IMR-90 (cell line): ENCODE results near the gene POLRMT. TPM values are rescaled to one million over a fixed set of nuclear protein-coding genes. Genes with fewer than 3 reads are reported as not detected.

Source experiments
- ATAC-seq: fragments of 200-7000 bp; cut with Tn5 transposase; 2 replicates; pipeline ENCODE4 v1.9.1; 2020; ENCODE audit warnings: low read depth, mild to moderate bottlenecking, moderate library complexity
- BruUV-seq: library from RNA; stranded (reverse); fragments of 400-500 nt; replicated peaks from 2 replicates; lab custom pipeline; 2021; lab: Mats Ljungman, UMichigan
- CTCF ChIA-PET: fragments of 300-600 bp; formaldehyde crosslinking; extraction: SDS; loops from one replicate; lab custom pipeline; 2021; ENCODE audit warnings: antibody characterized with exemption; lab: Yijun Ruan, JAX
- POLR2A ChIA-PET: fragments of 300-600 bp; sonication (Branson Sonifier 250); formaldehyde crosslinking; loops from one replicate; lab custom pipeline; 2022; ENCODE audit warnings: antibody characterized with exemption; ENCODE audit not compliant: unreplicated experiment; lab: Charles Lee
- DNase-seq: peaks from one replicate; pipeline ENCODE4 v3.0.0; 2013
- H2AFZ ChIP-seq: replicated peaks from 2 replicates; pipeline ENCODE3; 2013; ENCODE audit warnings: low read length, mild to moderate bottlenecking; ENCODE audit not compliant: poor library complexity
- H2AK5ac ChIP-seq: 2 replicates; pipeline ENCODE4 v1.6.1; 2013; ENCODE audit warnings: low read depth, low read length, inconsistent platforms
- H2AK9ac ChIP-seq: replicated peaks from 2 replicates; pipeline ENCODE3; 2013; ENCODE audit warnings: mild to moderate bottlenecking, low read depth, low read length, moderate library complexity; ENCODE audit not compliant: poor library complexity
- H2BK120ac ChIP-seq: 2 replicates; pipeline ENCODE4 v1.6.1; 2013; ENCODE audit warnings: low read depth, low read length, inconsistent platforms
- H2BK15ac ChIP-seq: 3 replicates; pipeline ENCODE4 v1.6.1; 2013; ENCODE audit warnings: low read depth, low read length, inconsistent platforms
- H2BK20ac ChIP-seq: 2 replicates; pipeline ENCODE4 v1.6.1; 2013; ENCODE audit warnings: low read depth, mild to moderate bottlenecking, inconsistent platforms, low read length, moderate library complexity
- H2BK5ac ChIP-seq: 2 replicates; pipeline ENCODE4 v1.6.1; 2013; ENCODE audit warnings: mild to moderate bottlenecking, low read depth, low read length, inconsistent platforms; ENCODE audit not compliant: poor library complexity, severe bottlenecking
- H3K14ac ChIP-seq: replicated peaks from 2 replicates; pipeline ENCODE4 v1.6.1; 2013; ENCODE audit warnings: low read depth, low read length, inconsistent platforms
- H3K18ac ChIP-seq: 2 replicates; pipeline ENCODE4 v1.6.1; 2013; ENCODE audit warnings: low read depth, low read length, control low read depth
- H3K23ac ChIP-seq: 2 replicates; pipeline ENCODE4 v1.6.1; 2013; ENCODE audit warnings: low read depth, low read length, inconsistent platforms
- H3K27ac ChIP-seq: 2 replicates; pipeline ENCODE4 v1.5.1; 2013; ENCODE audit warnings: mild to moderate bottlenecking, control low read depth, low read length; ENCODE audit not compliant: insufficient read depth
- H3K27me3 ChIP-seq: 2 replicates; pipeline ENCODE4 v1.6.1; 2013; ENCODE audit warnings: low read length; ENCODE audit not compliant: control insufficient read depth, insufficient read depth
- H3K36me3 ChIP-seq: 2 replicates; pipeline ENCODE4 v1.6.1; 2013; ENCODE audit warnings: low read length, mixed read lengths; ENCODE audit not compliant: control insufficient read depth, insufficient read depth
- H3K4ac ChIP-seq: 2 replicates; pipeline ENCODE4 v1.6.1; 2013; ENCODE audit warnings: low read depth, low read length, inconsistent platforms
- H3K4me1 ChIP-seq: 2 replicates; pipeline ENCODE4 v1.6.1; 2013; ENCODE audit warnings: low read length, mixed read lengths; ENCODE audit not compliant: control insufficient read depth, insufficient read depth
- H3K4me2 ChIP-seq: 2 replicates; pipeline ENCODE4 v1.6.1; 2013; ENCODE audit warnings: low read depth, mild to moderate bottlenecking, control low read depth, low read length, moderate library complexity
- H3K4me3 ChIP-seq: 2 replicates; pipeline ENCODE4 v1.5.1; 2013; ENCODE audit warnings: low read depth, mild to moderate bottlenecking, control low read depth, low read length, moderate library complexity; ENCODE audit not compliant: insufficient read depth
- H3K56ac ChIP-seq: 2 replicates; pipeline ENCODE4 v1.6.1; 2013; ENCODE audit warnings: low read length, inconsistent platforms; ENCODE audit not compliant: insufficient read depth; ENCODE audit errors: extremely low read depth
- H3K79me1 ChIP-seq, 2 experiments: 2 replicates each; pipeline ENCODE4 v1.6.1; 2013; ENCODE audit warnings: low read length in 2 of 2, inconsistent platforms in 1 of 2, low read depth in 1 of 2
- H3K9ac ChIP-seq: 2 replicates; pipeline ENCODE4 v1.6.1; 2013; ENCODE audit warnings: low read depth, low read length, control low read depth
- H3K9me1 ChIP-seq: 2 replicates; pipeline ENCODE4 v1.6.1; 2013; ENCODE audit warnings: low read length, inconsistent platforms; ENCODE audit not compliant: insufficient read depth
- H3K9me3 ChIP-seq: 2 replicates; pipeline ENCODE4 v1.6.1; 2013; ENCODE audit warnings: low read length; ENCODE audit not compliant: control insufficient read depth, insufficient read depth
- H4K20me1 ChIP-seq: 2 replicates; pipeline ENCODE4 v1.6.1; 2013; ENCODE audit warnings: low read length, inconsistent platforms; ENCODE audit not compliant: insufficient read depth
- H4K5ac ChIP-seq: 2 replicates; pipeline ENCODE4 v1.6.1; 2013; ENCODE audit warnings: mild to moderate bottlenecking, low read depth, low read length, control low read depth
- H4K8ac ChIP-seq, 2 experiments: 2 replicates each; pipeline ENCODE4 v1.6.1; 2013; ENCODE audit warnings: low read depth in 2 of 2, low read length in 2 of 2, control low read depth in 1 of 2, inconsistent platforms in 1 of 2
- H4K91ac ChIP-seq: 2 replicates; pipeline ENCODE4 v1.6.1; 2013; ENCODE audit warnings: low read depth, low read length, inconsistent platforms; ENCODE audit not compliant: insufficient read depth
- BHLHE40 ChIP-seq: fragments of 150-350 bp; IDR thresholded peaks from 2 replicates; pipeline ENCODE4 v1.6.1; 2016; ENCODE audit warnings: mild to moderate bottlenecking, low read depth, low read length
- CEBPB ChIP-seq: IDR thresholded peaks from 2 replicates; pipeline ENCODE4 v1.6.1; 2012; ENCODE audit warnings: low read depth, low read length, improper control_type of control experiment
- CTCF ChIP-seq: conservative IDR thresholded peaks from 2 replicates; pipeline ENCODE4 v1.5.1; 2012; ENCODE audit warnings: mild to moderate bottlenecking, low read depth, low read length, improper control_type of control experiment
- ELK1 ChIP-seq: fragments of 150-350 bp; IDR thresholded peaks from 2 replicates; pipeline ENCODE4 v1.6.1; 2016; ENCODE audit warnings: low read depth, mild to moderate bottlenecking, low read length, moderate library complexity, borderline replicate concordance
- FOS ChIP-seq: fragments of 150-350 bp; IDR thresholded peaks from 2 replicates; pipeline ENCODE4 v1.6.1; 2016; ENCODE audit warnings: low read depth, low read length
- MAFK ChIP-seq: IDR thresholded peaks from 2 replicates; pipeline ENCODE4 v1.6.1; 2012; ENCODE audit warnings: low read depth, low read length, improper control_type of control experiment
- MAZ ChIP-seq: IDR thresholded peaks from 2 replicates; pipeline ENCODE4 v1.6.1; 2012; ENCODE audit warnings: low read depth, mild to moderate bottlenecking, low read length, improper control_type of control experiment, moderate library complexity, borderline replicate concordance
- MXI1 ChIP-seq: IDR thresholded peaks from 2 replicates; pipeline ENCODE4 v1.6.1; 2012; ENCODE audit warnings: low read depth, mild to moderate bottlenecking, low read length, moderate library complexity, borderline replicate concordance
- NFE2L2 ChIP-seq: fragments of 150-350 bp; IDR thresholded peaks from 2 replicates; pipeline ENCODE4 v1.6.1; 2016; ENCODE audit warnings: low read depth, mild to moderate bottlenecking, low read length
- POLR2A ChIP-seq: IDR thresholded peaks from 2 replicates; pipeline ENCODE4 v1.6.1; 2012; ENCODE audit warnings: mild to moderate bottlenecking, low read depth, low read length
- RAD21 ChIP-seq: IDR thresholded peaks from 2 replicates; pipeline ENCODE4 v1.6.1; 2012; ENCODE audit warnings: low read length, improper control_type of control experiment
- RFX5 ChIP-seq: IDR thresholded peaks from 2 replicates; pipeline ENCODE4 v1.8.0; 2012; ENCODE audit warnings: low read depth, mild to moderate bottlenecking, low read length, moderate library complexity
- SMC3 ChIP-seq: fragments of 150-350 bp; IDR thresholded peaks from 2 replicates; pipeline ENCODE4 v1.6.1; 2016; ENCODE audit warnings: low read depth, mild to moderate bottlenecking, antibody characterized with exemption, low read length, moderate library complexity
- USF2 ChIP-seq: fragments of 150-350 bp; IDR thresholded peaks from 2 replicates; pipeline ENCODE4 v1.6.1; 2017; ENCODE audit warnings: mild to moderate bottlenecking, antibody characterized with exemption, low read length, low read depth
- WGBS, 2 experiments: methylation state at CpG; one replicate each; pipeline versions ENCODE4 v1.1.5 to v1.1.7; 2013; ENCODE audit warnings: missing lambda C conversion rate in 2 of 2; ENCODE audit not compliant: insufficient read length in 1 of 2; ENCODE audit errors: extremely low coverage in 2 of 2; 5-methylcytosine and 5-hydroxymethylcytosine counted together
- dilution Hi-C: fragments of 300-500 bp; cut with HindIII; formaldehyde crosslinking; loops from one replicate; pipeline ENCODE4 v1.14.3; 2018; ENCODE audit warnings: low sequenced_read_pairs; ENCODE audit not compliant: unreplicated experiment
- in situ Hi-C: fragments of 300-500 bp; cut with MboI; formaldehyde crosslinking; loops from 3 replicates; pipeline ENCODE4 v1.14.3; 2019; ENCODE audit warnings: low sequenced_read_pairs, inconsistent platforms, mixed read lengths
- intact Hi-C: fragments of 100-400 bp; cut with micrococcal nuclease; formaldehyde crosslinking; loops from 2 replicates; pipeline ENCODE4 v1.10.0; 2022
- polyA plus RNA-seq, 3 experiments: library from polyadenylated mRNA; depleted of rRNA; stranded (reverse); fragments of >200 nt; gene quantifications; 2 replicates each; pipeline ENCODE4 v1.2.3, GENCODE V29; 2012; ENCODE audit warnings: low replicate concordance in 1 of 3
- total RNA-seq: library from RNA; depleted of rRNA; stranded (reverse); fragments of >200 nt; gene quantifications from 2 replicates; pipeline ENCODE4 v1.2.3, GENCODE V29; 2012

Gene POLRMT
- total and polyA plus RNA-seq, 2 of the 4 experiments (the other 2 are of a cell fraction) = 9.9 to 29.6 TPM

GRCh38 chr19:634975-635652, 1.8 kb upstream of the POLRMT start:
- H4K5ac ChIP-seq = no peak overlapping the region
- POLR2A ChIA-PET = no interaction called here
- H4K91ac ChIP-seq = no peak overlapping the region
- peaks cover 2% of the 10 kb centered on the region; the same call in 1 of the 2 replicates for H3K36me3 ChIP-seq
- peaks cover 12% of the 10 kb centered on the region for H3K4me1 ChIP-seq
- H2AK5ac ChIP-seq = no peak overlapping the region
- H3K56ac ChIP-seq = no peak overlapping the region
- no peak overlapping the region for H4K8ac ChIP-seq
- H2BK120ac ChIP-seq = no peak overlapping the region
- no peak overlapping the region for H3K4me2 ChIP-seq
- H3K4ac ChIP-seq = no peak overlapping the region
- CTCF ChIA-PET = no interaction called here
- ATAC-seq = no peak
- no peak overlapping the region for H2BK20ac ChIP-seq
- H2BK15ac ChIP-seq = no peak overlapping the region
- in situ Hi-C loops (no loop called here), intact Hi-C loops (no loop called here), dilution Hi-C loops (no loop called here)
- no TSS peak for BruUV-seq
- no peak overlapping the region for H3K4me3 ChIP-seq
- H2BK5ac ChIP-seq = no peak overlapping the region
- peaks cover under 1% of the 10 kb centered on the region; the same call in 1 of the 2 replicates for H4K20me1 ChIP-seq
- no peak overlapping the region for H3K23ac ChIP-seq
- no peak overlapping the region for H2AFZ ChIP-seq
- TF ChIP-seq USF2 (no peak), ELK1 (no peak), RAD21 (no peak), MAFK (no peak), MXI1 (no peak), CTCF (no peak), POLR2A (no peak), BHLHE40 (no peak), FOS (no peak), NFE2L2 (no peak), CEBPB (no peak), MAZ (no peak), SMC3 (no peak), RFX5 (no peak)
- peak overlapping the region; percentile 3 for H2AK9ac ChIP-seq
- H3K9me1 ChIP-seq = no peaks in the 10 kb centered on the region; the same call in 1 of the 2 replicates
- no peak overlapping the region for H3K14ac ChIP-seq
- H3K18ac ChIP-seq = no peak overlapping the region
- H3K9ac ChIP-seq = no peak overlapping the region
- H3K27me3 ChIP-seq = no peaks in the 10 kb centered on the region
- H3K9me3 ChIP-seq = no peaks in the 10 kb centered on the region
- DNase-seq = no peak
- WGBS, 2 experiments = 87% methylated on average over 13 of the region's 16 CpGs; no CpG with 5 or more reads in 1 of the 2 experiments
- H3K27ac ChIP-seq = no peak overlapping the region
- peaks cover 7 to 26% of the 10 kb centered on the region in 2 experiments for H3K79me1 ChIP-seq
